C4-2B (cell line): Measurements from ENCODE around the gene HELZ.

ENCODE experiments used
- H3K27ac ChIP-seq: fragments of 450-650 bp; 2 replicates; pipeline ENCODE4 v1.5.1; 2017
- ZFX ChIP-seq: fragments of 450-650 bp; IDR thresholded peaks from 2 replicates; pipeline ENCODE4 v1.6.1; 2017
- TF ChIP-seq, protein P1 (sequence below): fragments of 450-650 bp; conservative IDR thresholded peaks from 2 replicates; pipeline ENCODE4 v1.5.1; 2017; ENCODE audit warnings: mild to moderate bottlenecking

Gene HELZ

DNA sequence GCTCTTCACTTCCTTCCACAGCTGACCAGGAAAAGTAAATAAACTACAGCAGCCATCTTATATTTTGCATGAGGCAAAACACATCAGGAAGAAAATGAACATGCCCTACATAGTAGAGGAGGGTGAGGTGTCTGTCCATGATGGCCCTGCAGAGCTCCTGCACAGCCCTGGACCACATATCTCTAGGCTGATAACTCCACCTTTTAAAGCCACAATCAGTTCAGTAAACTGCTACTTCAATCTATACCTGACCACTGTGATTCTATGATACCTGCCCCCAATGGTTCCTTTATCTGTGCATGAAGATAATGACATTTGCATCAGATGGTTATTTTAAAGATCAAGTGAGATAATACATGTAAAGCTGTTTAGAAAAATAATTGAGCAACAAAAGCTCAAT is 82.2 kb downstream of the HELZ start:
- no peak overlapping the region for H3K27ac ChIP-seq

DNA sequence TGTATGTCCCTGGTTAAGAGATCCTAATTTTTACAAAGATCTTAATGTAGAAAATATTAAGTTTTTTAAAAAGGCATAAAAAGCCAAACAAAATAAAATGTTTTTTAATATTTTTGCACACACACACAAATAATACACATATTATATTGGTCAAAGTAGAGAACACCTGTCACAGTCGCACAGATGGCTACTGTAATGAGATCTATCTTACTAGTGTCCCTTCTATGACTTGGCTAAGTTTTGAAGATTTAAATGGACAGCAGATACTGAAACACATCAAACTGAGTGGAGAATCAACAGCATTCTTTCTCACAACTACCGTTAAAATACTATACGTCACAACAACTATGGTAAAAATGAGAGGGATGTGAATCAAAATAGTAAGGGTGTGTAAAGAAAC is 83.4 kb downstream of the HELZ start:
- H3K27ac ChIP-seq, result no peak overlapping the region
- no peak for TF ChIP-seq ZFX
- TF ChIP-seq, protein P1, sequence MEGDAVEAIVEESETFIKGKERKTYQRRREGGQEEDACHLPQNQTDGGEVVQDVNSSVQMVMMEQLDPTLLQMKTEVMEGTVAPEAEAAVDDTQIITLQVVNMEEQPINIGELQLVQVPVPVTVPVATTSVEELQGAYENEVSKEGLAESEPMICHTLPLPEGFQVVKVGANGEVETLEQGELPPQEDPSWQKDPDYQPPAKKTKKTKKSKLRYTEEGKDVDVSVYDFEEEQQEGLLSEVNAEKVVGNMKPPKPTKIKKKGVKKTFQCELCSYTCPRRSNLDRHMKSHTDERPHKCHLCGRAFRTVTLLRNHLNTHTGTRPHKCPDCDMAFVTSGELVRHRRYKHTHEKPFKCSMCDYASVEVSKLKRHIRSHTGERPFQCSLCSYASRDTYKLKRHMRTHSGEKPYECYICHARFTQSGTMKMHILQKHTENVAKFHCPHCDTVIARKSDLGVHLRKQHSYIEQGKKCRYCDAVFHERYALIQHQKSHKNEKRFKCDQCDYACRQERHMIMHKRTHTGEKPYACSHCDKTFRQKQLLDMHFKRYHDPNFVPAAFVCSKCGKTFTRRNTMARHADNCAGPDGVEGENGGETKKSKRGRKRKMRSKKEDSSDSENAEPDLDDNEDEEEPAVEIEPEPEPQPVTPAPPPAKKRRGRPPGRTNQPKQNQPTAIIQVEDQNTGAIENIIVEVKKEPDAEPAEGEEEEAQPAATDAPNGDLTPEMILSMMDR, result no peak

More for the DNA sequence above, 82.2 kb downstream of the HELZ start:
- no peak for TF ChIP-seq ZFX
- TF ChIP-seq, protein P1, result no peak

DNA sequence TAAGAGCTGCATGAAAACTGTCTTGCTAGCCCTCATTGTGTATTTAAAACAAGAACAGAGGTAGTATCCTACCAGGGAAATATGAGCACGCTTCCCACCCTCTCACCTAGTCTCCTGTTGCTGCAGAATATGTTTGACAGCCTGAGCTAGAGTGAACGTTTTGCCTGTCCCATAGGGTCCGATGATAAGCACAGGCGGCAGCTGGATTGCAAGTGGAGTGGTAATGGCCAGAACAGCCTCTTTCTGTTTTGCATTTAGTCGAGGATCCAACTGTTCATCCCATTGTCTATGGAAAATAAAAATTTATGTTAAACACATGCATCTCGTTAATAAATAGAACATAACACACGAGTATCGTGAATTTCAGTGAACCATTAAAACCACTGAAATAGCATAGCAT is 84.2 kb downstream of the HELZ start:
- H3K27ac ChIP-seq, result no peak overlapping the region
- TF ChIP-seq ZFX, result no peak
- TF ChIP-seq, protein P1, result no peak

DNA sequence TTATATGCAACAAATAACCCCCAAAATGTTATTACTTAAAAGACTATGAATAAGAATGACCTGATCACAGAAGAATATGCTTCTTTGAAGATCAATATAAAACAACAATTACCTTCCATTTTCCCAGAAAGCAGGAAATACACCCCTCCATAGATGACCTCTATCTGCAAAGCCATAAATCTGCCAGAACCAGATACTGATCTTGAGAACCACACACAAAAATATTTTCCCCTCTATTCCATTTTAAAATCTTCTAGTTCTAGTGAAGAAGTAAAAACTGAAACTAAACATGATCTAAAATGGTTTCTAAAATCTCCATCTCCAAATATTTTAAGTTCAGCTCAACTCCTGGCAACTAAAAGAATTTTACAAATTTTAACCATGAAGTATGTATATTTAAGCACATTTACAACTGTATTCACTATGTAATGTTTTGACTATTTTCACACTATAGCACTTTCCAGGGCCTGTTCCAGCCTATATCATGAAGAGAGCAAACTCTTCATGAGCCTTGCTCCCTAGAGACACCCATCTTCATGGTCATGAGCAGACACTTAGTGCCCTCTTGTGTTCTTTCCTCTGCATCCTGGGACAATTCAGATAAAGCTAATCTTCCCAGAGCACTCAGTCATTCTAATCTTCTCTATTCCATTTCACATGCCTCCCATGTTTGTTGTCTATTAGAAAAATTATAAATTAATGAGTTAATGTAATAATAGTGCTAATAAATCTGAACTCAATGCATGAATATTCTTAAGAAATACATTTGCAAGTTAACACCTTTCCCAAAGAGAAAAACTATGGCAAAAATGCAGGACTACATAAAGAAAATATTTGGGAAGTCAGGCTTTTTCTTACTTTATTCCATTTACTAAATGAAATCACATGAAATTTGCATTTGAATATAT is 87.0 kb downstream of the HELZ start:
- H3K27ac ChIP-seq, result no peak overlapping the region
- TF ChIP-seq ZFX, result no peak
- TF ChIP-seq, protein P1, result peak; percentile 32

DNA sequence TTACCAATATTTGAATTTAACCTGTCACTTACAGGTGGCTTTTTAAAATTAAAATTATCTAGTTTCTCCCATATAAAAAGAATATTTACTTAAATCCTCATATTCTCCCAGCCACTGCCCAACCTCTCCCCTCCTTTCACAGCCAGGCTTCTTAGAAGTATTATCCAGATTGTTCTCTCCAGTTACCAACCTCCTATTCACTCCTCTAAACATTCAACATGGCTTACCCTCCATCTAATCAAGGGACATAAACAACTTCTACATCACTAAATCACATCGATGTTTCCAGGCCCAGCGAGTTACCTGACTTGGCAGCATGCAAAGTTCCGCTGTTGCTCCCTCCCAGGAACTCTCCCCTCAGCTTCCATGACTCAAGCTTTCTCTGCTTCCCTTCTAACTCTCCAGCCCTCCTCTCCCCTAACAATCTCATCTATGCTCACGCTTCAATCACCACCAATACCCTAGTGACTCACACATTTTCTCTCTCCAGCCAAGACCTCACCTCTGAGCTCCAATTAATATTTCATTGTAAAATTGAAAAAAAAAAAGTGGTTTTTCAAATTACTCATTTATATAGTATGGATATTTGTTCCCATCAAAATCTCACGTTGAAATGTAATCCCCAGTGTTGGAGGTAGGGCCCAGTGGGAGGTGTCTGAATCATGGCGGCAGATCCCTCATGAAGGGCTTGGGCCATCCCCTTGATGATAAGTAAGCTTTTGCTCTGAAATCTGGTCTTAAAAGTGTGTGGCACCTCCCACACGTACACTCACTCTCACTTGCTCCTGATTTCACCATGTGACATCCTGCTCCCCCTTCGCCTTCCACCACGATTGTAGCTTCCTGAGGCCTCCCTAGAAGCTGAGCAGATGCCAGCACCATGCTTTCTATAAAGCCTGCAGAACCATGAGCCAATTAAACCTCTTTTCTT is 88.5 kb downstream of the HELZ start:
- TF ChIP-seq ZFX, result no peak
- TF ChIP-seq, protein P1, result no peak

DNA sequence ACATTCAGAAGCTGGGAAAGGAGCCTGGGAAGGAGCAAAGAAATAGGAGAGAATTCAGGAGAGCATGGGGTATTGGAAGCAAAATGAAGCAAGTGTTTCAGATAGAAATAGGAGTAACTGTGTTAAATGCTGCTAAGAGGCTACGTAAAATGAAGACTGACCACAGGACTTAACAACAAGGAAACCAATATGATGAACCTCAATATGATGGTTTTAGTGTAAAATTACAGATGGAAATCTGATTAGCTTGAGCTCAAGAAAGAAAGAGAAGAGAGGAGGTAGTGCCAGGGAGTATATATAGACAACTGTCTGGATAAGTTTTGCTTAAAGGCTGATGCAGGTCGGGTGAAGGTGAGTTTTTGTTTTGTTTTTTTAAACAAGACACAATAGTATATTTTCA is 92.2 kb downstream of the HELZ start:
- no peak overlapping the region for H3K27ac ChIP-seq
- TF ChIP-seq, protein P1, result no peak
- no peak for TF ChIP-seq ZFX

More for the DNA sequence above, 88.5 kb downstream of the HELZ start:
- no peak overlapping the region for H3K27ac ChIP-seq

DNA sequence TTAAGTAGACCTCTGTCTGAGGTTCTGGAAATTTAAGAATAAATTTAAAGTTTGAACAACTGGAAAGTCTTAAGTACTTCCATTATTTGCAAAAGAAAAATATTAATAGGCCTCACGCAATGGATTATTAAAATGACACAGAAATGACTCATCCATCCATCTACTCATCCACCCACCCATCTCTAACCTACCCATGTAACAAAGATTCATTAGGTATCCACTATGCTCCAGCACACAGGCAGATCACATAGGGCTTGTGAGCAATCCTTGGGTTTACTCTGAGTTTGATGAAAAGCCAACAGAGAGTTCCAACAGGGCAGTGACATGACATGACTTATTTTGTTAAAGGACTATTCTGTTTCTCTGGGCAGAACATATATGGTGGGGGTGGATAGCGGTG is 93.3 kb downstream of the HELZ start:
- TF ChIP-seq ZFX, result no peak
- TF ChIP-seq, protein P1, result no peak
- no peak overlapping the region for H3K27ac ChIP-seq
